Measurements from ENCODE around the gene PTPRK.

DNA sequence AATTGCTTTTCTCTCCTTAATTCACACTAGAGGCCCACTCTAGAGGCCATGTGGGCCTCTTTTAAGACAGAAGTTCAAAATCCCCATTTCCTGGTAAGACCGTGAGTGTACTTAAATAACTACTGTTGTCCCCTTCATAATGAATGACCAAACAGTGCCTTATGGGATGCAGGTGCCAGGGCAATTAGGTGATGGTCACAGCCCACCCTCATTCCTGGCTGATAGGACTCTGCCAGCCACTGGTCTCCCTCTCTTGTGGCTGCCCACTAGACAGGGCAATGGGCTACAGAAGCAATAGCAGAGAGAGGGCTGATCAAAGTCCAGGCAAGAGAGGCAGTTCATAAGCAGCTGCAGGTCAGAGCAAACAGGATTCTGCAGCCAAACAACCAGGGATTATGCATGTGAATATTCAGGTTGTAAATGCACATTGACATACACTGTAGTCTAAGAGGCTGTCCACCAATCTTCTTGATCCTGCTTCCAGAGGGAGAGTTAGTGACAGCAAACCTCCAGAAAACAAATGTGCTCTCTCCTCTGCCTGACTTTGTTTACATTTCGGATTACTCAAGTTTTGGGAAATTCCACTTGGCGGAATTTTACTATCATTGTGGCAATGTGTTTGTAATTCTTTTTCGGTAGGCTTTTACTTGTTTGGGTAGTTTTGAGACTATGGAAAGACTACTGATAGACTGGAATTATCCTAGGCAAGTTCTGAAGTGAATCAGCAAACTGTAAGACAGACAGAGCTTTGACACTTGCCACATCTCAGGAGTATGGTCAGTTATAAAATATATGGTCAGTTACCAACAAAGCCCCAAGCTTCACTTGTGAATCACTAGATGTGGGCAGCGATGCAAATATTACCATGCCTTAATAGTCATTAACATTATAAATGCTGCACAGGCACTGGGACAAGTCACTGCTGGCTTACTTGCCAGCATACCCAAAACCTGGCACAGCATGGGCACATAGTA lies 12.8 kb downstream of the PTPRK start:
- TF ChIP-seq, protein P1, sequence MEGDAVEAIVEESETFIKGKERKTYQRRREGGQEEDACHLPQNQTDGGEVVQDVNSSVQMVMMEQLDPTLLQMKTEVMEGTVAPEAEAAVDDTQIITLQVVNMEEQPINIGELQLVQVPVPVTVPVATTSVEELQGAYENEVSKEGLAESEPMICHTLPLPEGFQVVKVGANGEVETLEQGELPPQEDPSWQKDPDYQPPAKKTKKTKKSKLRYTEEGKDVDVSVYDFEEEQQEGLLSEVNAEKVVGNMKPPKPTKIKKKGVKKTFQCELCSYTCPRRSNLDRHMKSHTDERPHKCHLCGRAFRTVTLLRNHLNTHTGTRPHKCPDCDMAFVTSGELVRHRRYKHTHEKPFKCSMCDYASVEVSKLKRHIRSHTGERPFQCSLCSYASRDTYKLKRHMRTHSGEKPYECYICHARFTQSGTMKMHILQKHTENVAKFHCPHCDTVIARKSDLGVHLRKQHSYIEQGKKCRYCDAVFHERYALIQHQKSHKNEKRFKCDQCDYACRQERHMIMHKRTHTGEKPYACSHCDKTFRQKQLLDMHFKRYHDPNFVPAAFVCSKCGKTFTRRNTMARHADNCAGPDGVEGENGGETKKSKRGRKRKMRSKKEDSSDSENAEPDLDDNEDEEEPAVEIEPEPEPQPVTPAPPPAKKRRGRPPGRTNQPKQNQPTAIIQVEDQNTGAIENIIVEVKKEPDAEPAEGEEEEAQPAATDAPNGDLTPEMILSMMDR (IDR thresholded peaks at IDR 0.05) = no peak
- no peak for TF ChIP-seq POLR2A (IDR thresholded peaks at IDR 0.05)

Measured in thyroid gland (tissue), 4 donors.